Mesodermal cell (in vitro differentiated cells): ENCODE results near the gene PDP2.

ENCODE experiments used
- H3K27ac ChIP-seq: 2 replicates; pipeline ENCODE4 v1.7.0; 2013; ENCODE audit warnings: mild to moderate bottlenecking, low read depth, low read length, moderate library complexity; ENCODE audit not compliant: severe bottlenecking
- H3K36me3 ChIP-seq: 2 replicates; pipeline ENCODE4 v1.7.1; 2013; ENCODE audit warnings: mild to moderate bottlenecking, low read length, moderate library complexity; ENCODE audit not compliant: control insufficient read depth, insufficient read depth
- H3K4me1 ChIP-seq: one replicate; pipeline ENCODE4 v1.7.1; 2013; ENCODE audit warnings: mild to moderate bottlenecking, low read length; ENCODE audit not compliant: insufficient read depth, control insufficient read depth, poor library complexity, severe bottlenecking
- H3K4me3 ChIP-seq: 2 replicates; pipeline ENCODE4 v1.7.0; 2013; ENCODE audit warnings: low read length, control low read depth, mild to moderate bottlenecking; ENCODE audit not compliant: insufficient read depth, poor library complexity, severe bottlenecking; ENCODE audit errors: extremely low read depth
- H3K9me3 ChIP-seq: 2 replicates; pipeline ENCODE4 v1.7.1; 2013; ENCODE audit warnings: mild to moderate bottlenecking, low read length, moderate library complexity; ENCODE audit not compliant: control insufficient read depth
- WGBS, 2 experiments: methylation state at CpG; one replicate each; pipeline ENCODE4 v1.1.5; 2013; ENCODE audit warnings: missing lambda C conversion rate in 2 of 2; ENCODE audit not compliant: insufficient coverage in 2 of 2; 5-methylcytosine and 5-hydroxymethylcytosine counted together

Gene PDP2

GRCh38 chr16:66886321-66886720 lies 6.0 kb downstream of the PDP2 start:
- WGBS, 2 experiments: 100% methylated on average over 1 of the region's 2 CpGs; no CpG with 5 or more reads in 1 of the 2 experiments
- Histone ChIP-seq H3K9me3 (no peaks in the 10 kb centered on the region), H3K4me1 (peaks cover 26% of the 10 kb centered on the region), H3K36me3 (peaks cover 43% of the 10 kb centered on the region), H3K4me3 (no peak overlapping the region), H3K27ac (peak overlapping the region; percentile 63)

GRCh38 chr16:66886914-66887313 lies 6.6 kb downstream of the PDP2 start:
- Histone ChIP-seq H3K4me1 (peaks cover 21% of the 10 kb centered on the region), H3K4me3 (no peak overlapping the region), H3K9me3 (no peaks in the 10 kb centered on the region), H3K36me3 (peaks cover 44% of the 10 kb centered on the region), H3K27ac (no peak overlapping the region)
- 100% methylated on average over 1 to 3 of the region's 3 CpGs for WGBS, 2 experiments

- peaks cover 24% of the 10 kb centered on the region for H3K4me1 ChIP-seq
- no peaks in the 10 kb centered on the region for H3K9me3 ChIP-seq
- H3K36me3 ChIP-seq: peaks cover 39% of the 10 kb centered on the region
- no peak overlapping the region for H3K4me3 ChIP-seq
- WGBS, 2 experiments: 95 to 96% methylated on average over 6 of the region's 6 CpGs
- H3K27ac ChIP-seq: no peak overlapping the region
These were observed 8.6 kb downstream of the PDP2 start for GRCh38 chr16:66888647-66889615.

GRCh38 chr16:66889622-66890021 lies 9.3 kb downstream of the PDP2 start:
- H3K27ac ChIP-seq: no peak overlapping the region
- WGBS, 2 experiments: 93 to 100% methylated on average over 1 to 2 of the region's 4 CpGs
- peaks cover 24% of the 10 kb centered on the region for H3K4me1 ChIP-seq
- H3K36me3 ChIP-seq: peaks cover 32% of the 10 kb centered on the region
- no peaks in the 10 kb centered on the region for H3K9me3 ChIP-seq
- H3K4me3 ChIP-seq: no peak overlapping the region

GRCh38 chr16:66890799-66891198 lies 10.5 kb downstream of the PDP2 start:
- H3K4me1 ChIP-seq: peaks cover 19% of the 10 kb centered on the region
- H3K9me3 ChIP-seq: no peaks in the 10 kb centered on the region
- H3K36me3 ChIP-seq: peaks cover 20% of the 10 kb centered on the region
- H3K27ac ChIP-seq: no peak overlapping the region
- 100% methylated on average over 1 of the region's 2 CpGs; no CpG with 5 or more reads in 1 of the 2 experiments for WGBS, 2 experiments
- H3K4me3 ChIP-seq: no peak overlapping the region

GRCh38 chr16:66891360-66891759 lies 11.0 kb downstream of the PDP2 start:
- 86 to 100% methylated on average over 2 of the region's 4 CpGs for WGBS, 2 experiments
- Histone ChIP-seq H3K4me3 (no peak overlapping the region), H3K36me3 (peaks cover 17% of the 10 kb centered on the region), H3K4me1 (peaks cover 15% of the 10 kb centered on the region), H3K27ac (no peak overlapping the region), H3K9me3 (no peaks in the 10 kb centered on the region)

- H3K36me3 ChIP-seq: peaks cover 14% of the 10 kb centered on the region
- no peaks in the 10 kb centered on the region for H3K9me3 ChIP-seq
- H3K4me1 ChIP-seq: peaks cover 11% of the 10 kb centered on the region
- H3K27ac ChIP-seq: no peak overlapping the region
- WGBS, 2 experiments: 78 to 89% methylated on average over 1 of the region's 6 CpGs
- H3K4me3 ChIP-seq: no peak overlapping the region
These were observed 11.5 kb downstream of the PDP2 start for GRCh38 chr16:66891797-66892196.

- Histone ChIP-seq H3K4me3 (no peak overlapping the region), H3K36me3 (peaks cover 2% of the 10 kb centered on the region)
- 94 to 100% methylated on average over 1 to 2 of the region's 2 CpGs for WGBS, 2 experiments
These were observed 13.7 kb downstream of the PDP2 start for GRCh38 chr16:66894055-66894454.

GRCh38 chr16:66894948-66895688 lies 14.8 kb downstream of the PDP2 start:
- Histone ChIP-seq H3K36me3 (peaks cover 2% of the 10 kb centered on the region), H3K4me3 (no peak overlapping the region), H3K4me1 (peaks cover 13% of the 10 kb centered on the region), H3K9me3 (no peaks in the 10 kb centered on the region), H3K27ac (no peak overlapping the region)
- WGBS, 2 experiments: 54 to 59% methylated on average over 10 of the region's 11 CpGs

More at GRCh38 chr16:66894055-66894454, 13.7 kb downstream of the PDP2 start:
- Histone ChIP-seq H3K9me3 (no peaks in the 10 kb centered on the region), H3K27ac (no peak overlapping the region), H3K4me1 (peaks cover 3% of the 10 kb centered on the region)

GRCh38 chr16:66895689-66895979 lies 15.3 kb downstream of the PDP2 start:
- 94 to 100% methylated on average over 3 to 5 of the region's 5 CpGs for WGBS, 2 experiments

More at GRCh38 chr16:66895689-66895979, 15.3 kb downstream of the PDP2 start:
- H3K9me3 ChIP-seq: no peaks in the 10 kb centered on the region
- peaks cover 18% of the 10 kb centered on the region for H3K4me1 ChIP-seq
- H3K27ac ChIP-seq: no peak overlapping the region
- no peak overlapping the region for H3K4me3 ChIP-seq
- peaks cover 2% of the 10 kb centered on the region for H3K36me3 ChIP-seq
